Thyroid gland (tissue), 4 donors: ENCODE data around the gene SAT1. TPM values are rescaled to one million over a fixed set of nuclear protein-coding genes. Genes with fewer than 3 reads are reported as not detected.

ENCODE experiments used
- DNase-seq, 2 donors: peaks; one replicate each; pipeline ENCODE4 v3.0.0-alpha.2; 2019
- H3K27ac ChIP-seq, 3 donors: fragments of 200-600 bp; sonication (generic); 1 replicate in 2 of 3; 2 replicates in 1 of 3; pipeline ENCODE4 v1.5.1; 2016 to 2019; ENCODE audit warnings: mild to moderate bottlenecking in 1 of 3, moderate library complexity in 1 of 3
- H3K27me3 ChIP-seq: fragments of 200-600 bp; sonication (generic); one replicate; pipeline ENCODE4 v1.5.1; 2019
- H3K36me3 ChIP-seq, 2 donors: fragments of 200-600 bp; sonication (generic); one replicate each; pipeline ENCODE4 v1.5.1; 2016 to 2019
- H3K4me1 ChIP-seq, 2 donors: fragments of 200-600 bp; sonication (generic); one replicate each; pipeline ENCODE4 v1.5.1; 2017 to 2019
- H3K4me3 ChIP-seq, 3 donors: fragments of 200-600 bp; sonication (generic); replicated peaks in 1 of 3; 1 replicate in 2 of 3; 2 replicates in 1 of 3; pipeline ENCODE4 v1.5.1; 2016; ENCODE audit warnings: mild to moderate bottlenecking in 1 of 3
- H3K9me3 ChIP-seq: fragments of 200-600 bp; sonication (generic); one replicate; pipeline ENCODE4 v1.5.1; 2017
- POLR2A ChIP-seq, 2 donors: fragments of 450-650 bp; IDR thresholded peaks; one replicate each; pipeline ENCODE4 v1.6.1; 2017; ENCODE audit warnings: antibody characterized with exemption in 2 of 2, mild to moderate bottlenecking in 2 of 2, moderate library complexity in 1 of 2
- WGBS, 2 donors: methylation state at CpG; one replicate each; pipeline ENCODE4 v1.1.5; 2017; 5-methylcytosine and 5-hydroxymethylcytosine counted together
- intact Hi-C: fragments of 100-400 bp; cut with DNase I; formaldehyde crosslinking; loops from one replicate; pipeline ENCODE4 v1.15.1; 2023
- total RNA-seq, 4 donors: library from RNA; depleted of rRNA; stranded (reverse); fragments of >200 nt; gene quantifications; one replicate each; pipeline ENCODE4 v1.2.3, GENCODE V29; 2016
- TF ChIP-seq, protein P1 (sequence below), 6 experiments: fragments of 200-600 bp in 3 of 6; fragments of 450-650 bp in 3 of 6; sonication (generic) in 3 of 6; IDR thresholded peaks; one replicate each; pipeline ENCODE4 v1.5.1; 2016 to 2019; ENCODE audit warnings: antibody characterized with exemption in 6 of 6, mild to moderate bottlenecking in 2 of 6, inconsistent platforms in 1 of 6, moderate library complexity in 1 of 6

The SAT1 gene
- total RNA-seq, 4 donors from 2014 or later, result 768 to 1,187 (median 831) TPM

- no peak overlapping the region for H3K4me3 ChIP-seq
- no peaks in the 10 kb centered on the region for H3K4me1 ChIP-seq
- H3K27ac ChIP-seq, result no peak overlapping the region
- no peaks in the 10 kb centered on the region for H3K36me3 ChIP-seq
- H3K27me3 ChIP-seq, result no peaks in the 10 kb centered on the region
- TF ChIP-seq, protein P1, sequence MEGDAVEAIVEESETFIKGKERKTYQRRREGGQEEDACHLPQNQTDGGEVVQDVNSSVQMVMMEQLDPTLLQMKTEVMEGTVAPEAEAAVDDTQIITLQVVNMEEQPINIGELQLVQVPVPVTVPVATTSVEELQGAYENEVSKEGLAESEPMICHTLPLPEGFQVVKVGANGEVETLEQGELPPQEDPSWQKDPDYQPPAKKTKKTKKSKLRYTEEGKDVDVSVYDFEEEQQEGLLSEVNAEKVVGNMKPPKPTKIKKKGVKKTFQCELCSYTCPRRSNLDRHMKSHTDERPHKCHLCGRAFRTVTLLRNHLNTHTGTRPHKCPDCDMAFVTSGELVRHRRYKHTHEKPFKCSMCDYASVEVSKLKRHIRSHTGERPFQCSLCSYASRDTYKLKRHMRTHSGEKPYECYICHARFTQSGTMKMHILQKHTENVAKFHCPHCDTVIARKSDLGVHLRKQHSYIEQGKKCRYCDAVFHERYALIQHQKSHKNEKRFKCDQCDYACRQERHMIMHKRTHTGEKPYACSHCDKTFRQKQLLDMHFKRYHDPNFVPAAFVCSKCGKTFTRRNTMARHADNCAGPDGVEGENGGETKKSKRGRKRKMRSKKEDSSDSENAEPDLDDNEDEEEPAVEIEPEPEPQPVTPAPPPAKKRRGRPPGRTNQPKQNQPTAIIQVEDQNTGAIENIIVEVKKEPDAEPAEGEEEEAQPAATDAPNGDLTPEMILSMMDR (IDR thresholded peaks at IDR 0.05), result no peak
- TF ChIP-seq POLR2A (IDR thresholded peaks at IDR 0.05), result no peak
- DNase-seq, result no peak
- H3K9me3 ChIP-seq, result no peaks in the 10 kb centered on the region
- intact Hi-C loops, result no loop called here
- 92 to 100% methylated on average over 2 of the region's 2 CpGs for WGBS, 2 donors
These were observed 38.9 kb downstream of the SAT1 start for GRCh38 chrX:23821847-23822246.

DNA sequence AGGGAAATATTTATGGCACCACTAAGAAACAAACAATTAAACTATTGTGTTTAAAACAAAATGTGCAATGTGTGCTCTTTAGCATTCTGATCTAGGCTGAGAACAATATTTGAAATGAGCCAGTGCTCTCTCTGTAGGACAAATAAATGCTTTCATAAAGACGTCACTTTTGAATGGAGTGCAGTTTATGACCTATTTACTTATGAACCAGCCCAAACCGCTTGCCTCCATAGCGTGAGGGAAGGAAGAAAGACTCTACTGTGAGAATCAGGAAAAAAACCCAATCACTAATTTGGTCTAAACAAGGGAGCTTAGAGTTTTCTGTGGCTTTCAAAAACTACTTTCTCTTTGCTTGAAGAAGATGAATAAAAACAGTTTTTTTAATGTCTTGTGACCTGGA lies 39.4 kb downstream of the SAT1 start:
- Histone ChIP-seq H3K4me1 (no peaks in the 10 kb centered on the region), H3K36me3 (no peaks in the 10 kb centered on the region), H3K9me3 (no peaks in the 10 kb centered on the region), H3K27me3 (no peaks in the 10 kb centered on the region), H3K27ac (no peak overlapping the region), H3K4me3 (no peak overlapping the region)
- intact Hi-C loops, result no loop called here
- no peak for DNase-seq
- 57 to 59% methylated on average over 3 of the region's 3 CpGs for WGBS, 2 donors
- no peak for TF ChIP-seq POLR2A (IDR thresholded peaks at IDR 0.05)
- TF ChIP-seq, protein P1 (IDR thresholded peaks at IDR 0.05), result no peak

- no peak for TF ChIP-seq POLR2A (IDR thresholded peaks at IDR 0.05)
- TF ChIP-seq, protein P1 (IDR thresholded peaks at IDR 0.05), result no peak
- intact Hi-C loops, result no loop called here
- Histone ChIP-seq H3K4me3 (no peak overlapping the region), H3K36me3 (no peaks in the 10 kb centered on the region), H3K4me1 (no peaks in the 10 kb centered on the region), H3K9me3 (no peaks in the 10 kb centered on the region), H3K27me3 (no peaks in the 10 kb centered on the region), H3K27ac (peak overlapping the region in 1 of 3 donors; percentile 5)
- 82 to 89% methylated on average over 3 to 6 of the region's 6 CpGs for WGBS, 2 donors
- no peak for DNase-seq
These were observed 39.9 kb downstream of the SAT1 start for GRCh38 chrX:23822841-23823240.

DNA sequence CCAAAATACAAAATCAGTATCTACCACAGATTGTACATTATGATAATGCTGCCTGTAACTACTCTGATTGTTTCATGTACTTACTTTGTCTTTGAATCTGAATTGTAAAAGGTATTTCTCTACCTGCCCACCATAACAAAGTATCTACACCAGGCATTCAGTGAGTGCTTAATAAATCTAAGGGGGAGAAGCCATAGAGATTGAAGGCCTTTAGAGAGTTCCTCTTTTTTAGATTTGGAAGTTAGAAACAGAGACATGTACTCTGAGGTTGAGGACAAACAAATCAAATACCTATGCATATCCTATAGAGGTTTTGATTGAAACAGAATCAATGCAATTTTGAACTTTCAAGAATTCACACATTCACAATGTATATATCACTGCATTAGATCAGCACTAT lies 42.7 kb downstream of the SAT1 start:
- no peak overlapping the region for H3K27ac ChIP-seq
- H3K36me3 ChIP-seq, result no peaks in the 10 kb centered on the region
- intact Hi-C loops, result no loop called here
- no peak overlapping the region for H3K4me3 ChIP-seq
- no peaks in the 10 kb centered on the region for H3K27me3 ChIP-seq
- no peaks in the 10 kb centered on the region for H3K4me1 ChIP-seq
- no peaks in the 10 kb centered on the region for H3K9me3 ChIP-seq
- TF ChIP-seq, protein P1 (IDR thresholded peaks at IDR 0.05), result no peak
- TF ChIP-seq POLR2A (IDR thresholded peaks at IDR 0.05), result no peak
- DNase-seq, result no peak

GRCh38 chrX:23826216-23826615 lies 43.2 kb downstream of the SAT1 start:
- 73 to 74% methylated on average over 3 of the region's 3 CpGs for WGBS, 2 donors
- no peak for DNase-seq

More at GRCh38 chrX:23826216-23826615, 43.2 kb downstream of the SAT1 start:
- no peak overlapping the region for H3K27ac ChIP-seq
- intact Hi-C loops, result no loop called here
- H3K9me3 ChIP-seq, result no peaks in the 10 kb centered on the region
- no peaks in the 10 kb centered on the region for H3K36me3 ChIP-seq
- H3K27me3 ChIP-seq, result no peaks in the 10 kb centered on the region
- TF ChIP-seq, protein P1 (IDR thresholded peaks at IDR 0.05), result no peak
- TF ChIP-seq POLR2A (IDR thresholded peaks at IDR 0.05), result no peak
- no peak overlapping the region for H3K4me3 ChIP-seq
- no peaks in the 10 kb centered on the region for H3K4me1 ChIP-seq
